PC-3 (cell line): ENCODE data around the gene FOXL2NB.

Source experiments
- CTCF ChIP-seq: fragments of 300-600 bp; sonication (generic); conservative IDR thresholded peaks from 2 replicates; pipeline ENCODE4 v1.5.1; 2017; ENCODE audit warnings: antibody characterized with exemption, low read depth, mild to moderate bottlenecking, low read length
- EZH2 ChIP-seq: fragments of 300-600 bp; sonication (generic); IDR thresholded peaks from one replicate; pipeline ENCODE4 v1.6.1; 2017; ENCODE audit warnings: antibody characterized with exemption, mild to moderate bottlenecking, low read length; ENCODE audit not compliant: unreplicated experiment
- EZH2phosphoT487 ChIP-seq: fragments of 300-600 bp; sonication (generic); IDR thresholded peaks from 2 replicates; pipeline ENCODE4 v1.6.1; 2018; ENCODE audit warnings: mild to moderate bottlenecking, antibody characterized with exemption, low read length, borderline replicate concordance

GRCh38 chr3:138975351-138975750 is 28.3 kb downstream of the FOXL2NB start:
- TF ChIP-seq CTCF (no peak), EZH2phosphoT487 (no peak), EZH2 (no peak)
